B cell (primary cell): ENCODE results near the gene MGST2. TPM values are rescaled to one million over a fixed set of nuclear protein-coding genes. Genes with fewer than 3 reads are reported as not detected.

Experiments
- ATAC-seq: fragments of 200-7000 bp; cut with Tn5 transposase; one replicate; pipeline ENCODE4 v1.10.0; 2021; ENCODE audit warnings: low read depth, mild to moderate bottlenecking, moderate number of reproducible peaks, moderate library complexity
- CTCF ChIA-PET: fragments of 350-600 bp; sonication (Branson Sonifier 250); formaldehyde crosslinking; loops from one replicate; lab custom pipeline; 2021; ENCODE audit warnings: antibody characterized with exemption, inconsistent platforms; lab: Charles Lee
- POLR2A ChIA-PET: fragments of 350-600 bp; sonication (Branson Sonifier 250); formaldehyde crosslinking; loops from one replicate; lab custom pipeline; 2021; ENCODE audit warnings: antibody characterized with exemption; lab: Charles Lee
- DNase-seq: peaks from one replicate; pipeline ENCODE4 v3.0.0; 2013
- H2AFZ ChIP-seq: 2 replicates; pipeline ENCODE4 v1.6.1; 2012; ENCODE audit warnings: mild to moderate bottlenecking, low read depth, low read length; ENCODE audit not compliant: insufficient read depth, poor library complexity, severe bottlenecking
- H3K27ac ChIP-seq, 2 donors: 1 replicate in 1 of 2; 2 replicates in 1 of 2; pipeline ENCODE4 v1.5.1; 2012 to 2013; ENCODE audit warnings: low read length in 2 of 2, mild to moderate bottlenecking in 2 of 2, moderate library complexity in 1 of 2
- H3K27me3 ChIP-seq, 4 experiments: fragments of 200-600 bp in 1 of 4; sonication (generic) in 1 of 4; replicated peaks in 1 of 4; 1 replicate in 2 of 4; 2 replicates in 2 of 4; pipeline versions ENCODE4 v1.6.1 to v1.7.0; 2013 to 2016; ENCODE audit warnings: low read length in 3 of 4, mild to moderate bottlenecking in 2 of 4, mixed read lengths in 1 of 4, moderate library complexity in 1 of 4; ENCODE audit not compliant: insufficient read depth in 4 of 4, control insufficient read depth in 3 of 4; ENCODE audit errors: control extremely low read depth in 1 of 4
- H3K36me3 ChIP-seq, 2 experiments: replicated peaks in 1 of 2; 1 replicate in 1 of 2; 2 replicates in 1 of 2; pipeline versions ENCODE4 v1.6.1 to v1.7.1; 2013; ENCODE audit warnings: low read length in 1 of 2; ENCODE audit not compliant: insufficient read depth in 2 of 2, control insufficient read depth in 1 of 2; ENCODE audit errors: control extremely low read depth in 1 of 2, extremely low read depth in 1 of 2
- H3K4me1 ChIP-seq, 2 donors: fragments of 200-600 bp in 1 of 2; sonication (generic) in 1 of 2; 1 replicate in 1 of 2; 2 replicates in 1 of 2; pipeline versions ENCODE4 v1.5.1 to v1.6.1; 2013 to 2017; ENCODE audit warnings: low read length in 2 of 2; ENCODE audit not compliant: control insufficient read depth in 2 of 2, insufficient read depth in 2 of 2
- H3K4me2 ChIP-seq: replicated peaks from 2 replicates; pipeline ENCODE3; 2012; ENCODE audit warnings: mild to moderate bottlenecking, low read depth, low read length; ENCODE audit not compliant: poor library complexity, severe bottlenecking
- H3K4me3 ChIP-seq, 5 experiments: fragments of 200-600 bp in 1 of 5; sonication (generic) in 1 of 5; 1 replicate in 3 of 5; 2 replicates in 2 of 5; pipeline versions ENCODE4 v1.5.1 to v1.7.0; 2011 to 2016; ENCODE audit warnings: low read length in 4 of 5, mild to moderate bottlenecking in 4 of 5, low read depth in 2 of 5, control low read depth in 1 of 5, moderate library complexity in 1 of 5; ENCODE audit not compliant: insufficient read depth in 1 of 5; ENCODE audit errors: control extremely low read depth in 1 of 5, extremely low read depth in 1 of 5
- H3K79me2 ChIP-seq: fragments of 200-600 bp; sonication (generic); one replicate; pipeline ENCODE4 v1.6.0; 2016; ENCODE audit warnings: low read length; ENCODE audit not compliant: control insufficient read depth, insufficient read depth
- H3K9ac ChIP-seq: fragments of 200-600 bp; sonication (generic); 2 replicates; pipeline ENCODE4 v1.6.1; 2017; ENCODE audit warnings: mild to moderate bottlenecking, low read length, moderate library complexity
- H3K9me3 ChIP-seq, 3 donors: one replicate each; pipeline versions ENCODE4 v1.6.1 to v1.7.1; 2013; ENCODE audit warnings: low read length in 2 of 3; ENCODE audit not compliant: control insufficient read depth in 2 of 3, insufficient read depth in 1 of 3; ENCODE audit errors: control extremely low read depth in 1 of 3
- H4K20me1 ChIP-seq: 2 replicates; pipeline ENCODE4 v1.6.0; 2012; ENCODE audit warnings: mild to moderate bottlenecking, low read length; ENCODE audit not compliant: insufficient read depth, control insufficient read depth, poor library complexity, severe bottlenecking
- H3K27ac Mint-ChIP-seq: one replicate; pipeline ENCODE4 v1.8.0; 2021; ENCODE audit warnings: mixed read lengths
- H3K27me3 Mint-ChIP-seq: one replicate; pipeline ENCODE4 v1.8.0; 2021; ENCODE audit warnings: mixed read lengths
- H3K4me1 Mint-ChIP-seq: one replicate; pipeline ENCODE4 v1.8.0; 2021; ENCODE audit warnings: mixed read lengths
- H3K4me3 Mint-ChIP-seq: one replicate; pipeline ENCODE4 v1.8.0; 2021; ENCODE audit warnings: mixed read lengths
- H3K9me3 Mint-ChIP-seq: one replicate; pipeline ENCODE4 v1.8.0; 2022; ENCODE audit warnings: mixed read lengths; ENCODE audit not compliant: insufficient read depth
- CTCF ChIP-seq: fragments of 200-600 bp; IDR thresholded peaks from one replicate; pipeline ENCODE4 v1.8.0; 2022; ENCODE audit warnings: antibody characterized with exemption, mild to moderate bottlenecking
- EZH2 ChIP-seq: IDR thresholded peaks from 2 replicates; pipeline ENCODE4 v1.6.1; 2012; ENCODE audit warnings: borderline replicate concordance, low read depth, mild to moderate bottlenecking, moderate library complexity, low read length; ENCODE audit not compliant: insufficient read depth, poor library complexity, severe bottlenecking
- WGBS: methylation state at CpG from one replicate; pipeline ENCODE4 v1.1.5; 2013; ENCODE audit warnings: missing lambda C conversion rate; ENCODE audit not compliant: insufficient coverage; 5-methylcytosine and 5-hydroxymethylcytosine counted together
- intact Hi-C: fragments of 100-400 bp; cut with micrococcal nuclease; formaldehyde crosslinking; loops from one replicate; pipeline ENCODE4 v1.10.0; 2022
- polyA plus RNA-seq: library from polyadenylated mRNA; depleted of rRNA; stranded (reverse); fragments of >200 nt; gene quantifications from 2 replicates; pipeline ENCODE4 v1.2.3, GENCODE V29; 2012
- total RNA-seq, 2 donors: library from RNA; stranded (reverse); fragments of 120-200 nt in 1 of 2; gene quantifications; 1 replicate in 1 of 2; 2 replicates in 1 of 2; pipeline versions ENCODE4 v1.2.3 to v1.2.4, GENCODE V29; 2013 to 2022

The MGST2 gene
- total and polyA plus RNA-seq, 2 donors (not counting 1 experiment from before 2014, with no cell fraction given): 0.81 to 3.4 TPM

DNA sequence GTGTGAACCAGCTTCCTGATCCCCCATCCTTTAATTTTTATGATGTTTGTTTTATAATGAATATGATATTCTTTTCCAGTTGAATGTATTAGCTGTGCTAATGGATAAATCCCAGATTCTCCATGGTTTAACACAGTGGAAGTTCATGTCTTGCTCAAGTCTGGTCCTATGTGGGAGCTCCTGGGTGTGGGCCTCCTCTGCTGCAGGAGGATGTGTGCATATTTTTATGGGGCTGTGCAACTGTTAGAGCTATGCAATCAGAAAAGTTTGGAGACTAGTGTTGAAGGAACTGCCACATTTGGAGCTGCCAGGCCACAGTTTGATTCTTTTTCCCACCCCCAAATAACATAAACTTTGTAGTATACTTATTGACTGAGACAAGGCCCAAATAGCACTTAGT, 24.8 kb downstream of the MGST2 start:
- no peaks in the 10 kb centered on the region for H3K36me3 ChIP-seq
- H3K27me3 ChIP-seq: no peaks in the 10 kb centered on the region
- H3K4me2 ChIP-seq: no peak overlapping the region
- ChIA-PET CTCF (no interaction called here), POLR2A (no interaction called here)
- no peak for ATAC-seq
- Mint-ChIP-seq H3K4me1 (peaks cover 4% of the 10 kb centered on the region), H3K27ac (no peak overlapping the region), H3K27me3 (no peaks in the 10 kb centered on the region), H3K9me3 (no peaks in the 10 kb centered on the region), H3K4me3 (no peak overlapping the region)
- no peak overlapping the region for H3K9ac ChIP-seq
- intact Hi-C loops: no loop called here
- peaks cover 0 to 4% of the 10 kb centered on the region in 2 donors for H3K4me1 ChIP-seq
- H4K20me1 ChIP-seq: no peaks in the 10 kb centered on the region
- no peaks in the 10 kb centered on the region for H3K9me3 ChIP-seq
- DNase-seq: no peak
- no peaks in the 10 kb centered on the region for H3K79me2 ChIP-seq
- no peak overlapping the region for H3K4me3 ChIP-seq
- no peak for TF ChIP-seq CTCF
- no peak for TF ChIP-seq EZH2
- H3K27ac ChIP-seq: no peak overlapping the region
- no peak overlapping the region for H2AFZ ChIP-seq

GRCh38 chr4:139692309-139693012, 26.8 kb downstream of the MGST2 start:
- H3K27me3 Mint-ChIP-seq: no peaks in the 10 kb centered on the region
- Histone ChIP-seq H3K27me3 (no peaks in the 10 kb centered on the region), H3K9me3 (no peaks in the 10 kb centered on the region), H3K4me2 (no peak overlapping the region), H3K9ac (no peak overlapping the region), H4K20me1 (no peaks in the 10 kb centered on the region), H3K79me2 (no peaks in the 10 kb centered on the region), H3K27ac (no peak overlapping the region), H3K4me1 (peaks cover 0 to 4% of the 10 kb centered on the region in 2 donors), H2AFZ (no peak overlapping the region), H3K36me3 (no peaks in the 10 kb centered on the region), H3K4me3 (no peak overlapping the region)
- H3K4me3 Mint-ChIP-seq: no peak overlapping the region
- no peak for ATAC-seq
- H3K4me1 Mint-ChIP-seq: peaks cover 4% of the 10 kb centered on the region
- intact Hi-C loops: no loop called here
- ChIA-PET POLR2A (no interaction called here), CTCF (interaction anchor here (1.3 kb wide), 1 partner anchor 27 kb away, joined by 3 read pairs; the partner anchor contains the start of gene MGST2)
- TF ChIP-seq CTCF: no peak
- TF ChIP-seq EZH2: no peak
- H3K27ac Mint-ChIP-seq: no peak overlapping the region
- DNase-seq: no peak
- WGBS: 52% methylated on average over 4 of the region's 4 CpGs
- no peaks in the 10 kb centered on the region for H3K9me3 Mint-ChIP-seq
